Measurements from ENCODE around the gene FABP2.

FABP2 gene

DNA sequence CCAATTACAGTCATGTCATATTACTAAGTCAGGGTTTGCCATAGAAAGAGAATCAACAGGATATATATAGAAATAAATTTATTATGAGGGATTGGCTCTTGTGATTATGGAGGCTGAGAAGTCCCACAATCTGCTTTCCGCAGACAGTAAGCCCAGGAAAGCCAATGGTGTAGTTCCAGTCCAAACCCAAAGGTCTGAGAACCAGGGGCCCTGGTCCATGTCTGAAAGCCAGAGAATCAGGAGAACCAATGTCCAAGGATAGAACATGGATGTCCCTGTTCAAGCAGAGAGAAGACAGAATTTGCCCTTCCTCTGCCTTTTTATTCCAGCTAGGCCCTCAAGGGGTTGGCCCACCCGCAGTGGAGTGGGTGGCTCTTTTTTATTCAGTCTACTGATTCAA is 25.6 kb downstream of the FABP2 start:
- H2BK5ac ChIP-seq (ENCODE audit: low read depth, low read length, poor library complexity, severe bottlenecking), result no peak overlapping the region
- H3K36me3 ChIP-seq (ENCODE audit: control insufficient read depth in 1 of 2, insufficient read depth in 2 of 2, low read depth in 1 of 2, low read length in 2 of 2), result peaks cover 3 to 73% of the 10 kb centered on the region in 2 experiments
- peaks cover 6% of the 10 kb centered on the region for H3K79me1 ChIP-seq (replicated peaks; ENCODE audit: low read length, poor library complexity, severe bottlenecking)
- no peak overlapping the region for H3K14ac ChIP-seq (ENCODE audit: low read length in 2 of 2)
- H3K4ac ChIP-seq (ENCODE audit: low read depth in 1 of 2, low read length in 2 of 2), result no peak overlapping the region
- no peak overlapping the region for H3K4me2 ChIP-seq (ENCODE audit: low read length, poor library complexity, severe bottlenecking)
- H2AFZ ChIP-seq (ENCODE audit: low read depth, low read length), result no peak overlapping the region
- no peaks in the 10 kb centered on the region for H3K27me3 ChIP-seq (ENCODE audit: control insufficient read depth in 1 of 2, insufficient read depth in 1 of 2, low read length in 2 of 2)
- H3K9me3 ChIP-seq (ENCODE audit: control insufficient read depth, low read length), result no peaks in the 10 kb centered on the region
- H3K27ac ChIP-seq (ENCODE audit: low read length, poor library complexity, severe bottlenecking), result no peak overlapping the region
- H3K4me3 ChIP-seq (ENCODE audit: insufficient read depth in 1 of 2, low read depth in 1 of 2, low read length in 2 of 2), result no peak overlapping the region
- no peak for DNase-seq
- no peak overlapping the region for H2BK120ac ChIP-seq (ENCODE audit: low read depth, low read length)
- no peak overlapping the region for H3K18ac ChIP-seq (ENCODE audit: low read depth in 1 of 2, low read length in 2 of 2)
- no peak overlapping the region for H2BK12ac ChIP-seq (ENCODE audit: low read length in 2 of 2)
- no peak overlapping the region for H4K8ac ChIP-seq (ENCODE audit: low read length)
- no peak overlapping the region for H3K9ac ChIP-seq (ENCODE audit: low read length)
- H2AK5ac ChIP-seq (ENCODE audit: low read length, severe bottlenecking), result no peak overlapping the region
- H4K91ac ChIP-seq (ENCODE audit: low read length), result no peak overlapping the region
- no peak overlapping the region for H2BK15ac ChIP-seq (ENCODE audit: low read depth, poor library complexity, severe bottlenecking)
- 92% methylated on average over 2 of the region's 2 CpGs for WGBS
- no peak overlapping the region for H3K23ac ChIP-seq (ENCODE audit: low read length in 2 of 2)
- H3K4me1 ChIP-seq (ENCODE audit: control insufficient read depth, insufficient read depth, low read depth, low read length), result peaks cover 7% of the 10 kb centered on the region

DNA sequence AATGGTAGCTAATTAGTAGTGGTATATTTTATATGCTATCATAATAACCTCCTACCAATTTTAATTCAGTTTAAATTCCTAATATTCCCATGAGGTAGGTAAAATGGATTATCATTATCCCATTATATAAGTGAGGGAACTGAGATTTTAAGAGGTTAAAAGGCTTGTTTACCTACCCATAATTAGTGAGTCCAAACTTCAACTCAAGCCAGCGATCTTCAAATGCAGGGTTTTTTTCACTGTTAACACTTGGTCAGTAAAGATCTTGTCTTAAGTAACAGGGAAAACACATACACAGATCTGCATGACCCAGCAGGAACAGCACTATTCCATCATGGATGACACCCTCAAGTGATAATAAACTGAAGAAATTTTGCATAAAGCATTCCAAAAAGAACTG is 31.3 kb downstream of the FABP2 start:
- Histone ChIP-seq H3K27me3 (ENCODE audit: control insufficient read depth in 1 of 2, insufficient read depth in 1 of 2, low read length in 2 of 2) (no peaks in the 10 kb centered on the region), H3K9me3 (ENCODE audit: control insufficient read depth, low read length) (no peaks in the 10 kb centered on the region), H3K4me3 (ENCODE audit: insufficient read depth in 1 of 2, low read depth in 1 of 2, low read length in 2 of 2) (no peak overlapping the region), H3K18ac (ENCODE audit: low read depth in 1 of 2, low read length in 2 of 2) (no peak overlapping the region), H3K27ac (ENCODE audit: low read length, poor library complexity, severe bottlenecking) (no peak overlapping the region), H2BK12ac (ENCODE audit: low read length in 2 of 2) (no peak overlapping the region), H2BK15ac (ENCODE audit: low read depth, poor library complexity, severe bottlenecking) (no peak overlapping the region), H3K23ac (ENCODE audit: low read length in 2 of 2) (no peak overlapping the region), H2AFZ (ENCODE audit: low read depth, low read length) (no peak overlapping the region), H3K79me1 (replicated peaks; ENCODE audit: low read length, poor library complexity, severe bottlenecking) (no peaks in the 10 kb centered on the region), H2AK5ac (ENCODE audit: low read length, severe bottlenecking) (no peak overlapping the region), H3K4me2 (ENCODE audit: low read length, poor library complexity, severe bottlenecking) (no peak overlapping the region), H4K91ac (ENCODE audit: low read length) (no peak overlapping the region), H3K4ac (ENCODE audit: low read depth in 1 of 2, low read length in 2 of 2) (no peak overlapping the region), H3K14ac (ENCODE audit: low read length in 2 of 2) (no peak overlapping the region), H2BK120ac (ENCODE audit: low read depth, low read length) (no peak overlapping the region), H3K9ac (ENCODE audit: low read length) (peak overlapping the region; percentile 30), H3K36me3 (ENCODE audit: control insufficient read depth in 1 of 2, insufficient read depth in 2 of 2, low read depth in 1 of 2, low read length in 2 of 2) (peaks cover 0 to 99% of the 10 kb centered on the region in 2 experiments), H4K8ac (ENCODE audit: low read length) (no peak overlapping the region), H2BK5ac (ENCODE audit: low read depth, low read length, poor library complexity, severe bottlenecking) (no peak overlapping the region), H3K4me1 (ENCODE audit: control insufficient read depth, insufficient read depth, low read depth, low read length) (no peaks in the 10 kb centered on the region)
- no CpG with 5 or more reads among the region's 1 CpG for WGBS
- DNase-seq, result no peak

DNA sequence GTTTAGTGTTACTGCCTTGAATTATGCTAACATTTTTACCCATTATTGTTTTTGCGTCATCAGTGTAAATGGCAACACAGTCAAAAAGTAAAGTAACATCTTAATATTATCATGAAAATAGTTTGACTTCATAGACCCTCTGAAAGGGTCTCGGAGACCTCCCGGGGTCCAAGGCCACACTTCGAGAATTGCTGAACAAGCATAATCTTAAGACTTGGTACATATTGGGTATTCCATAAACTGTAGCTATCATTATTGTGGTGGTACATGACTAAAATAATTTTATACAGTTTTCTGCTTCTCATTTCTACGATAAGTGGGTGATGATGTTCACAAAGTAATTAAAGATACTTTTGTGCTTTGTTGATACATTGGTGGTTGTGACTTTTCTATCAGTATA is 32.6 kb downstream of the FABP2 start:
- Histone ChIP-seq H4K91ac (ENCODE audit: low read length) (no peak overlapping the region), H3K79me1 (replicated peaks; ENCODE audit: low read length, poor library complexity, severe bottlenecking) (no peaks in the 10 kb centered on the region), H2BK5ac (ENCODE audit: low read depth, low read length, poor library complexity, severe bottlenecking) (no peak overlapping the region), H2BK15ac (ENCODE audit: low read depth, poor library complexity, severe bottlenecking) (no peak overlapping the region), H3K4me3 (ENCODE audit: insufficient read depth in 1 of 2, low read depth in 1 of 2, low read length in 2 of 2) (no peak overlapping the region), H2AFZ (ENCODE audit: low read depth, low read length) (no peak overlapping the region), H3K4ac (ENCODE audit: low read depth in 1 of 2, low read length in 2 of 2) (no peak overlapping the region), H3K9me3 (ENCODE audit: control insufficient read depth, low read length) (no peaks in the 10 kb centered on the region), H3K36me3 (ENCODE audit: control insufficient read depth in 1 of 2, insufficient read depth in 2 of 2, low read depth in 1 of 2, low read length in 2 of 2) (peaks cover 0 to 99% of the 10 kb centered on the region in 2 experiments), H2AK5ac (ENCODE audit: low read length, severe bottlenecking) (no peak overlapping the region), H3K9ac (ENCODE audit: low read length) (peak overlapping the region; percentile 41), H3K27ac (ENCODE audit: low read length, poor library complexity, severe bottlenecking) (no peak overlapping the region), H3K14ac (ENCODE audit: low read length in 2 of 2) (no peak overlapping the region), H3K27me3 (ENCODE audit: control insufficient read depth in 1 of 2, insufficient read depth in 1 of 2, low read length in 2 of 2) (no peaks in the 10 kb centered on the region), H3K4me2 (ENCODE audit: low read length, poor library complexity, severe bottlenecking) (no peak overlapping the region), H2BK120ac (ENCODE audit: low read depth, low read length) (no peak overlapping the region), H3K18ac (ENCODE audit: low read depth in 1 of 2, low read length in 2 of 2) (no peak overlapping the region), H2BK12ac (ENCODE audit: low read length in 2 of 2) (no peak overlapping the region), H3K23ac (ENCODE audit: low read length in 2 of 2) (no peak overlapping the region), H3K4me1 (ENCODE audit: control insufficient read depth, insufficient read depth, low read depth, low read length) (no peaks in the 10 kb centered on the region), H4K8ac (ENCODE audit: low read length) (no peak overlapping the region)
- WGBS, result 100% methylated on average over 4 of the region's 5 CpGs
- DNase-seq, result no peak

DNA sequence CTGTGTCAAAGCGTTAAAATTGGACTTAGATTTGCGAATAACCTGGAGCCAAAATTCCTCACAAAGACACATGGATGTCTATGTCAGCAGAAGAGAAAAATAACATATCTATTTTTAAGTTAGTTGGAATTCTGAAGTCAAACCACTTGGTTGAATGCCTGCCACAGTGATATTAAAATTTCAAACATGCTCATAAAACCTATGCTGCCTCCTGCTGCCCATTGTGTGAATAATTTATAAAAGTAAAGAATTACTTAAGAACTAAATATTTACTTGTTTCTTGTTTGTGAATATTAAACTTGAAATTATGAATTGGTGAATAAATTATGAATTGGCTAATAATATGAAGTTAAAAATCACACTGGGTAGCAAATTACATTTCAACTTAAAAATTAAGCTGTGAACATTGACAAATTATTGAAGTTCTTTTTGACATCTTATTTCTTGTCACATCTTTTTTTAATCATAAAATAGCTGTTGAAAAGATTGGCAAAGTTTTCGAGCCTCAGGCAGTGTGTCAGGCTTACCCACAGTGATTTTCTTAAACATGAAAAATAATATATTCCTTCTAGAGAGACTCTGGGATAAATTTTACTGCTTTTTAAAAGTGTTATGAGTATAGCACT is 35.4 kb downstream of the FABP2 start:
- H4K8ac ChIP-seq (ENCODE audit: low read length), result no peak overlapping the region
- H3K9ac ChIP-seq (ENCODE audit: low read length), result peak overlapping the region; percentile 71
- no peak overlapping the region for H2AK5ac ChIP-seq (ENCODE audit: low read length, severe bottlenecking)
- H3K27me3 ChIP-seq (ENCODE audit: control insufficient read depth in 1 of 2, insufficient read depth in 1 of 2, low read length in 2 of 2), result no peaks in the 10 kb centered on the region
- H3K23ac ChIP-seq (ENCODE audit: low read length in 2 of 2), result no peak overlapping the region
- H3K4me3 ChIP-seq (ENCODE audit: insufficient read depth in 1 of 2, low read depth in 1 of 2, low read length in 2 of 2), result no peak overlapping the region
- no peak overlapping the region for H2BK15ac ChIP-seq (ENCODE audit: low read depth, poor library complexity, severe bottlenecking)
- WGBS, result 100% methylated on average over 1 of the region's 3 CpGs
- peaks cover 0 to 98% of the 10 kb centered on the region in 2 experiments for H3K36me3 ChIP-seq (ENCODE audit: control insufficient read depth in 1 of 2, insufficient read depth in 2 of 2, low read depth in 1 of 2, low read length in 2 of 2)
- H3K4me2 ChIP-seq (ENCODE audit: low read length, poor library complexity, severe bottlenecking), result no peak overlapping the region
- no peaks in the 10 kb centered on the region for H3K4me1 ChIP-seq (ENCODE audit: control insufficient read depth, insufficient read depth, low read depth, low read length)
- no peak overlapping the region for H3K27ac ChIP-seq (ENCODE audit: low read length, poor library complexity, severe bottlenecking)
- H4K91ac ChIP-seq (ENCODE audit: low read length), result no peak overlapping the region
- H3K4ac ChIP-seq (ENCODE audit: low read depth in 1 of 2, low read length in 2 of 2), result no peak overlapping the region
- no peak overlapping the region for H3K14ac ChIP-seq (ENCODE audit: low read length in 2 of 2)
- H2BK120ac ChIP-seq (ENCODE audit: low read depth, low read length), result no peak overlapping the region
- H2BK12ac ChIP-seq (ENCODE audit: low read length in 2 of 2), result no peak overlapping the region
- no peak overlapping the region for H3K18ac ChIP-seq (ENCODE audit: low read depth in 1 of 2, low read length in 2 of 2)
- peaks cover 2% of the 10 kb centered on the region for H3K79me1 ChIP-seq (replicated peaks; ENCODE audit: low read length, poor library complexity, severe bottlenecking)
- peak; percentile 68 for DNase-seq
- no peak overlapping the region for H2AFZ ChIP-seq (ENCODE audit: low read depth, low read length)
- no peak overlapping the region for H2BK5ac ChIP-seq (ENCODE audit: low read depth, low read length, poor library complexity, severe bottlenecking)
- H3K9me3 ChIP-seq (ENCODE audit: control insufficient read depth, low read length), result no peaks in the 10 kb centered on the region
